Stimulated activated CD4-positive, alpha-beta T cell treated with anti-CD3 and anti-CD28 coated beads, Interleukin-1b, Interleukin-23, amount 100 ng/mL, for 48 hours (primary cell): ENCODE measurements around the gene UBXN1.
"Not testable (repeated sequence)": the region's sequence is repeated elsewhere in the genome, so short reads cannot be mapped to it uniquely, and the experiment has no call there.

ENCODE experiments used
- DNase-seq: peaks from one replicate; pipeline ENCODE4 v3.0.0-alpha.2; 2020

Gene UBXN1

GRCh38 chr11:62671236-62671607 is 7.7 kb downstream of the UBXN1 start:
- no peak for DNase-seq

- no peak for DNase-seq
Observed at GRCh38 chr11:62669420-62670161, 9.3 kb downstream of the UBXN1 start.

GRCh38 chr11:62667460-62667859 is 11.4 kb downstream of the UBXN1 start:
- DNase-seq: no peak

GRCh38 chr11:62666259-62666926 is 12.5 kb downstream of the UBXN1 start:
- DNase-seq: no peak

GRCh38 chr11:62665599-62666258 is 13.1 kb downstream of the UBXN1 start:
- DNase-seq: peak; percentile 54

GRCh38 chr11:62665075-62665598 is 13.7 kb downstream of the UBXN1 start, which contains the start of the genes C11orf98 and CSKMT:
Gene C11orf98 (minus strand): TSS chr11:62665210. CDS start chr11:62665169, 41 bp downstream.
Gene CSKMT (plus strand): TSS chr11:62665312. CDS start chr11:62665880, 568 bp downstream.
- peak; percentile 96 for DNase-seq

- DNase-seq: peak; percentile 63
Observed at GRCh38 chr11:62664405-62665074, 14.3 kb downstream of the UBXN1 start.

GRCh38 chr11:62656796-62657429 is 22.0 kb downstream of the UBXN1 start:
- DNase-seq: no peak

GRCh38 chr11:62654297-62654696 is 24.6 kb downstream of the UBXN1 start:
- no peak for DNase-seq

- DNase-seq: no peak
Observed at GRCh38 chr11:62652161-62653006, 26.5 kb downstream of the UBXN1 start.

GRCh38 chr11:62650283-62650682 is 28.6 kb downstream of the UBXN1 start:
- not testable (repeated sequence) for DNase-seq

GRCh38 chr11:62649486-62649885 is 29.4 kb downstream of the UBXN1 start:
- no peak for DNase-seq

- no peak for DNase-seq
Observed at GRCh38 chr11:62648967-62649364, 29.9 kb downstream of the UBXN1 start.

GRCh38 chr11:62648185-62648966 is 30.5 kb downstream of the UBXN1 start:
- DNase-seq: no peak

- no peak for DNase-seq
Observed at GRCh38 chr11:62647609-62648005, 31.3 kb downstream of the UBXN1 start.

- no peak for DNase-seq
Observed at GRCh38 chr11:62646825-62647608, 31.9 kb downstream of the UBXN1 start.

GRCh38 chr11:62645946-62646824 is 32.7 kb downstream of the UBXN1 start, which contains the start of gene GANAB:
Gene GANAB (minus strand): TSS chr11:62646613. CDS start chr11:62646599, 14 bp downstream.
- peak; percentile 99 for DNase-seq

GRCh38 chr11:62645671-62645945 is 33.3 kb downstream of the UBXN1 start:
- no peak for DNase-seq

- DNase-seq: no peak
Observed at GRCh38 chr11:62644220-62644619, 34.7 kb downstream of the UBXN1 start.
